GM10266 (cell line): ENCODE results near the gene TLNRD1.

Experiments
- DNase-seq: peaks from one replicate; pipeline ENCODE4 v3.0.0; 2012; ENCODE audit errors: extremely low spot score
- TF ChIP-seq, protein P1 (sequence below): IDR thresholded peaks from 2 replicates; pipeline ENCODE4 v1.5.1; 2012; ENCODE audit warnings: mild to moderate bottlenecking, low read depth; ENCODE audit not compliant: control insufficient read depth, insufficient read depth; ENCODE audit errors: missing control alignments

The TLNRD1 gene

DNA sequence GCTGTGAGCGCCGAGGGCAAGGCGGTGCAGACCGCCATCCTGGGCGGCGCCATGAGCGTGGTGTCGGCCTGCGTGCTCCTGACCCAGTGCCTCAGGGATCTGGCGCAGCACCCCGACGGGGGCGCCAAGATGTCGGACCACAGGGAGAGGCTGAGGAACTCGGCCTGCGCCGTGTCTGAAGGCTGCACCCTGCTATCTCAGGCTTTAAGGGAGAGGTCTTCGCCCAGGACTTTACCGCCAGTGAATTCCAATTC, 2.3 kb downstream of the TLNRD1 start:
- TF ChIP-seq, protein P1, sequence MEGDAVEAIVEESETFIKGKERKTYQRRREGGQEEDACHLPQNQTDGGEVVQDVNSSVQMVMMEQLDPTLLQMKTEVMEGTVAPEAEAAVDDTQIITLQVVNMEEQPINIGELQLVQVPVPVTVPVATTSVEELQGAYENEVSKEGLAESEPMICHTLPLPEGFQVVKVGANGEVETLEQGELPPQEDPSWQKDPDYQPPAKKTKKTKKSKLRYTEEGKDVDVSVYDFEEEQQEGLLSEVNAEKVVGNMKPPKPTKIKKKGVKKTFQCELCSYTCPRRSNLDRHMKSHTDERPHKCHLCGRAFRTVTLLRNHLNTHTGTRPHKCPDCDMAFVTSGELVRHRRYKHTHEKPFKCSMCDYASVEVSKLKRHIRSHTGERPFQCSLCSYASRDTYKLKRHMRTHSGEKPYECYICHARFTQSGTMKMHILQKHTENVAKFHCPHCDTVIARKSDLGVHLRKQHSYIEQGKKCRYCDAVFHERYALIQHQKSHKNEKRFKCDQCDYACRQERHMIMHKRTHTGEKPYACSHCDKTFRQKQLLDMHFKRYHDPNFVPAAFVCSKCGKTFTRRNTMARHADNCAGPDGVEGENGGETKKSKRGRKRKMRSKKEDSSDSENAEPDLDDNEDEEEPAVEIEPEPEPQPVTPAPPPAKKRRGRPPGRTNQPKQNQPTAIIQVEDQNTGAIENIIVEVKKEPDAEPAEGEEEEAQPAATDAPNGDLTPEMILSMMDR, result no peak
- no peak for DNase-seq

DNA sequence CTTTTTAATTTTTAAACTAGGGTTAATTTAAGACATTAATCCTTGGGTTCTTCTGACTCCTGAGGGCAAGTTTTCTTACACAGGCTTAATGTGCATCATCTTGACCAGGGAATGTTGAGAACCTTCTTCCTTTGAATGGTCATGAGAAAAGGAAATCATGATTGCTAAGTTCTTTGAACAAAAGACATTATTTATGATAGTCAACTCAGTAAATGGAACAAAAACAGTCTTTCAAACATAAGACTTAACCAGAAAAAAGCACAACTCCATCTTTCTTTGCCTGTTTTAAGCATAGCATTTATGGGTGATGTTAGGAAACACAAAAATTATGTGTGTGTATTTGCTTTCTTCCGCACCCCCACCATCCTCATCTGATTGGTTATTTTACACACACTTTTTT, 5.4 kb downstream of the TLNRD1 start:
- DNase-seq, result no peak
- TF ChIP-seq, protein P1, result no peak

DNA sequence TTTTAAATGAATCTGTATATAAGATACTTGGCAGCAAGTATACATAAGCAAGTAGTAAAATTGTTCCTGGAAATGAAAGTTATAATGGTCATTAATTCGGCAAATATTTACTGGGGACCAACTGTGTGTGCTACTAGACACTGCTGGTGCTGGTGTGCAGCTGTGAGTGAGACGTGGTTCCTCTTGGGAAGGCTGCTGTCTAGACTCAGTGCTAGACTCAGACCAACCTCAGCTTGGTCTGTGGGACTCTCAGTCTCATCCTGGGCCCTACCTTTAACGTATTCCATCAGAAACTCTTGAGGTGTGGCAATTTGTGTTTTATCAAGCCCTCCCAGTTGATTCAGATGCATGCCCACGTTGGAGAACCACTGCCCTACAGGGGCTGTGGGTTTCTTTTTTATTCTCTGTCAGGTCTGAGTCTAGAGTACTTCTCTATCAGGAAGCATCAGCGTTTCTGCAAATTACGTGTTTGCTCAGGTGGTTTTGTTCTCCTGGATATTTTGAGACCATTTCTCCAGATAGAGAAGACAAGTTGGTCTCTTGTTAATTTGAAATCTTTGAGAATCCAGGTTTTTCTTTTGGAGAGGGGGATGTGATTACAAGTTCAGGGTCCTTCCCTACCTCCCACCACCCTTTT, 6.8 kb downstream of the TLNRD1 start:
- TF ChIP-seq, protein P1, result no peak
- DNase-seq, result no peak

DNA sequence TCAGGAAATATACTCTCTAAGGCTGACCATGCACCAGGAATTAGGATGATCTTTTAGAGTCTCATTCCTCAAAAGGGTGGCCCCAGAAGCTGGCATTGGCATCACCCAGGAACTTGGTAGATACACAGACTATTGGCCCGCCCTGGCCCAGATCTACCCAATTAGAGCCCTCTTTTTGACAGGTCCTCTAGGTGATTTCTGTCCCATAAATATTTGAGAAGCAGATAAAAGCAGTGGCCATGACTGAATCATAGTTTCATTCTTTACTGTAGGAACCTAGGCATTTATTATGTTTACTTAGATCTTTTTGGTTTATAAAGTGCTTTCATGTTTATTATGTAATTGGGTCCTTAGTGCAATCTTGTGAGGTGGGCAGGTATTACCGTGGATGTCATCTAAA, 7.6 kb downstream of the TLNRD1 start:
- DNase-seq, result no peak
- TF ChIP-seq, protein P1, result no peak

DNA sequence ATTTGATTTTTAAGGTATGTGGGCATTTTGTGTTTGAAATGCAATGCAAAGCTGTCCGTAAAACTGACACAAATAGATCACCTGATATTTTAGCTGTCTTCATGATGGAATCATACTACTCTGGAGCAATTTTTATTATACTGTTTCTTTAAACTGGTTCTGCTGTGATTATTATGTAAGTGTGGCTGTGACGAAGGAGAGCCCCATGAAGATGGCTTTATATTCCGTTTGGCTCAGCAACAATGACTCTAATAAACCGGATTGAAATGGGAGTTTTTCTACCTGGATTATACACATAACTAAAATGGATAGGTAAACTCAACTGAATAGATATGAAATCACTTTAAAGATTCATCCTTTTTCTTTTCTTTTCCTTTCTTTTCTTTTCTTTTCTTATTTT, 9.4 kb downstream of the TLNRD1 start:
- DNase-seq, result no peak
- TF ChIP-seq, protein P1, result no peak

DNA sequence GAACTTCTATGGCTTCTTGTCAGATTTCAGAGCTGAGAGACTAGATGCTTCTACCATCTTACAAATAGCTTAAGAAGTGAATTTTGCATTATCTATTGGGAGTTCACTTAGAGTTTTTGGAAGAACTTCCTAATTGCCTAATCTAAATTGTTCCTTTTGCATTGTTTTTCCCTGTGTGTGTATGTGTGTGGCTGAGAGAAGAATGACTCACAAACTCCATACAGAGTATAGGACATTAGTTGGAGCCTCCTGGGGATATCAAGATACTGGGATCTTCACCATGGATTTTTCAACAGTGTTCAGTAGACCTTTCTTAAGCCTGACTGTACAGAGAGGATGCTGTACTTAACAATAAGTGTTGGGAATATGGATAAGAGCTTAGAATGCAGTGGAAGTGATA, 10.9 kb downstream of the TLNRD1 start:
- TF ChIP-seq, protein P1, result no peak
- DNase-seq, result no peak

DNA sequence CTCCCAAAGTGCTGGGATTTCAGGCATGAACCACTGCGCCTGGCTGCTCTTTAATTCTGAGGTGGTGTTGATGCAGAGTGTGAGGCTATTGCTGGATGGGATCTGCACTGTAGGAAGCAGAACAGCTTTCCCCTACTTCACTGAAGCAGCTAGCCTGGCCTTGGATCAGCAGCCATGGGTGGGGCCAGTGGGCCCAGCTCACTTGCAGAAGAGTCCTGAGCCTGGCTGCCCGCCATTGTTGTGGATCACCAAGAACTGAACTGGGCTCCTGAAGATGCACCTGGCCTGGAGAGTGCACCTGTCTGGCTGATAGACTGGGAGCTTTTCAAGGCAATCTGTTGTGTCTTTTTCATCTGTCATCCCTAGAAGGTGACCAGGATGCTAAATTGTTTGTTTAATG, 11.9 kb downstream of the TLNRD1 start:
- no peak for DNase-seq
- TF ChIP-seq, protein P1, result no peak
